Stimulated activated CD4-positive, alpha-beta T cell treated with anti-CD3 and anti-CD28 coated beads, TNF-alpha, amount 100 ng/mL, for 4 hours (primary cell): Measurements from ENCODE around the gene KAZN.

Experiments used
- DNase-seq, 3 experiments: peaks; one replicate each; pipeline ENCODE4 v3.0.0-alpha.2; 2020; ENCODE audit warnings: low read depth in 3 of 3

Gene KAZN

DNA sequence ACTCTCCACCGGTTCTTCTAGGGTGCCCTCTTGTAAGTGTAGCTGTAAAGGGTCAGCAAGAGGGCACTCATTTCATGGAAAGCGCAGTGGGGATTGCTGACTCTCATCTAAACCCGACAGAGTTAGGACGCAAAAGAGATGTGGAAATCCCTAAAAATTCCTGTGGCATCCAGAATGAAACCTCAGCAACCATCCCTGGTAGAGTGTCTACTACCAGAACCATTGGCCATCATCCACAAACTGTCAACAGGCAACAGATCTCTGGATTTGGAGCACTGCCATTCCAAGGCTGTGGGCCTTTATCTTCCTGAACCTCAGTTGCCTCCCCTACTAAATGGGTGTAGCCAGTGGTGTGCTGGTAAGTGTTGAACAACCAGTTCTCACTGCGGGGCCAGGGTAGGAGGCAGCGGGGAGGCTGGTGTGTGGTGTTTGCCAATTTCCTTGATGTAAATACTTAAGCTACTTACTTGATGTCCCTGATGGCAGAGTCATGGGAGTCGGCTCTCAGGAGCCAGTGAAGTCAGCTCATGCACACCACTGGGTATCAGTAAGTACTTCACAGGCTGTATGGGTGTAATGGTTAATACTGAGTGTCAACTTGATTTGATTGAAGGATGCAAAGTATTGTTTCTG lies 195.8 kb downstream of the KAZN start:
- no peak for DNase-seq

DNA sequence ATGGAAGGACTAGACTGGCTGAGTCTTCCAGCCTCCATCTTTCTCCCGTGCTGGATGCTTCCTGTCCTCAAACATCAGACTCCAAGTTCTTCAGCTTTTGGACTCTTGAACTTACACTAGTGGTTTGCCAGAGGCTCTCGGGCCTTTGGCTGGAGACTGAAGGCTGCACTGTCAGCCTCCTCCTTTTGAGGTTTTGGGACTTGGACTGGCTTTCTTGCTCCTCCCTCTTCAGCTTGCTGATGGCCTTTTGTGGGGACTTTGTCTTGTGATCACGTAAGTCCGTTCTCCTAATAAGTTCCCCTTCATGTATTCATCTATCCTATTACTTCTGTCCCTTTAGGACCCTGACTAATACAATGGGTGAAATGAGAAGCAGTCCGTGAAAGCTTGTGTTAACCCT lies 196.4 kb downstream of the KAZN start:
- no peak for DNase-seq

DNA sequence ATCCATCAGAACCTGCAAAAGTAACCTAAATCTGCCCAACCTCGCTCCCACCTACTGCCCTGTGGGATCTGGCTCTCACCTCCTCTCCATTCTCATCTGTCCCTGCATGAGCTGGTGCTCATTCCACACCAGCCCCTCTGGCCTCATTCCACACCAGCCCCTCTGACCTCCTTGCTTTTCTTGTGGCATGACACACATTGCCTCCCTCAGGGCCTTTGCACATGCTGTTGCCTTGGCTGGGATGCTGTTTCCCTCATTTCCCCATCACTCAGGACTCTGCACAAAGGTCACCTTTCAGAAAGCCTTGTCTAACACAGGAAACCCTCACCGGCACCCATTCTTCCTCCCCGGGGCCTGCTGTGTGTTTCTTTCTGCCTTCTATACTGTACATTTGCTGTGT lies 197.1 kb downstream of the KAZN start:
- DNase-seq = no peak

DNA sequence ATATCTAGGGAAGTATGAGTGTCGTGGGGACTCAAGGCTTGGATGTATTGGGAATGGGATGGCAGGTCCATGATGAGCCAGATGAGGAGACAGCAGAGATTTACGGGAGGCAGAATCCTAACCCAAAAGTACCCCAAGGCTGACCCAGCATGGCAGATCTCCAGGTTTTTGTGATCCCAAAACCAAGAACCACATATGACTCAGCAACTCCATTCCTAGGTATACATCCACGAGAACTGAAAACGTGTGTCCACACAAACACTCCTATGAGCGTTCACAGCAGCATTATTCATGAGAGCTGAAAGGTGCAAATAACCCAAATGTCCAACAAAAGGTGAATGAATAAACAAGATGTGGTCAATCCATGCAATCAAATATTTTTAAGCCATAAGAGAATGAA lies 201.5 kb downstream of the KAZN start:
- no peak for DNase-seq

DNA sequence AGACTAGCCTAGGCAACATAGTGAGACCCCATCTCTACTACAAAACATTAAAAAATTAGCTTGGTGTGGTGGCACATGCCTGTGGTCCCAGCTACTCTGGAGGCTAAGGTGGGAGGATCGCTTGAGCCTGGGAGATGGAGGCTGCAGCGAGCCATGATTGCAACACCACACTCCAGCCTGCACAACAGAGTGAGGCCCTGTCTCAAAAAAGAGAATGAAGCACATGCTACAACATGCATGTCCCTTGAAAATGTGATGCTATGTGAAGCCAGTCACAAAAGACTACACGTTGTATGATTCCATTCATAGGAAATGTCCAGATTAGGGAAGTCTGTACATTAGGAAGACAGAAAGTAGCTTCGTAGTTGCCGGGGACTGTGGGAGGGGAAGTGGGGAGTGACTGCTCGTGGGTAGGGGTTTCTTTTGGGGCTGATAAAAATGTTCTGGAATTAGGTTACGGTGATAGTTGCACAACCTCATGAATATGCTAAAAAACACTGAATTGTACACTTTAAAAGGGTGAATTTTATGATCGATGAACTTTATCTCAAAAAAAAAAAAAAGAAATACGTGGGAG lies 202.1 kb downstream of the KAZN start:
- no peak for DNase-seq

DNA sequence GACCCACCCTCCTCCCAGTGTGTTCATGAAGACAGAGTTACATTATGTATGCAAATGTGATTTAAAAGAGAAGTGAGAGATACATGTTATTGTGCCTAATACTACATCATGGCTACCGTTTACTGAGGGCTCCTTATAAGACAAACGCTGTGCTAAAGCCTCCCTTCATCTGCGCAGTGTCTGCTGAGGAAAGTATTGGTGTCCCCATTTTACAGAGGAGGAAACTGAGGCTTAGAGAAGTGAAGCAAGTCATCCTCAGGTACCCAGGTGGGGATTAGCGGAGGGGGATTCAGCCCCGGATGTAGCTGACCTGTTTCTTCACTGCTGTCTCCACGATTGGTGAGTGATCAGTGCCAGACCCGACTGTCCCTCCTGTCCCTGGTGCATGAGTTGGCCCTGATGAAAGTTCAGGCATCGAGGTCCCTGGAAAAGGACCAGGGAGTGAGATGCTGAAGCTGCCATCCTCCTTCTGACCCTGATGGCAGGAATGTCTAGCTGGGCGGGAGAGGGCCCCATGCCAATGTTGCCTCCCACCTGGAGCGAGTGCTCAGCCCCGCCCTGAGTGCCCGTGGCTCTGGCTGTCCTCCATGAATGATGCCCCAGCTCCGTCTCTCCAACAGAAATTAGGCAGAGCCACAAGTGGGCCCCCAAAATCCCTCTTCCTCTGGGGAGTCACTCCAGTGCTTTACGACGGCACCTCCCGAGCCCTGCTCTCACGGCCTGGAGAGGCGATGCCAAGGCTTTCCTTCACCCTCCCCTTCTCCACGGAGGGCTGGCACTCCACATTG lies 204.7 kb downstream of the KAZN start:
- no peak for DNase-seq

DNA sequence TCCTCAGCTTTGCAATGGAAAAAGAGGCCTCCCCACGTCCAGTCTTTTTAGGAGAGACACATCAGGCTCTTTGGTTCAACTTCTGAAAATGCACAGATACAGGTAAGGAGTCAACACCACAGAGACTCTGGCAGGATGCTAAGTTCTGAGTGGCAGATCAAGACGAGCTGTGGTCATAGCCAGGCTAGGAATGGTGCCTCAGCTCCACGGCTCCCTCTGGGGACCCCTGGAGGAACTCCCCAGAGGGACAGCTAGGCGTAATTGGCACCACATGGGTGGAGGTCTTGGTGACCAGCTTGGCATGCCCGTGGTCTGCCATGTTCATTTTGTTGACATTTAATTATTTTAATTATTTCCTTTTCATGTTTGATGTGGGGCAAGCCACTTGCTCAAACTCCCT lies 206.1 kb downstream of the KAZN start:
- DNase-seq = no peak

DNA sequence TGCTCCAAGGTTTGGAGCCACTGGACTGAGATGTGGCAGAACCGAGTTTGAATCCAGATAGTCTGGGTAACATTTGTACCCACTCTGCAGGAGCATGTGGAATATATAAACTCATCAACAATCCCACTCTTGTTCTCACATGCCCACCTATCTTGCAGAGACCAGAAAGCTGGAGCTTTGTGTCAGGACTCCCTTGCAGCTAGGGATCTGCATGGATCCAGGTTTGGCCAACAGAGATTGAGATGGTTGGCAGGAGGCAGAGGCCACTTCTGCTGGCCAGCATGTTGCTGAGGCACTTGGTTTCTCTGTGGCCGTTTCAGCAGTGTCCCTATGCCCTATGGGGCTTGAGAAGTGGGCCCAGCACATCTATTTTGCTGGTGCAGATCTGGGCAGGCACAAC lies 208.3 kb downstream of the KAZN start:
- no peak for DNase-seq

DNA sequence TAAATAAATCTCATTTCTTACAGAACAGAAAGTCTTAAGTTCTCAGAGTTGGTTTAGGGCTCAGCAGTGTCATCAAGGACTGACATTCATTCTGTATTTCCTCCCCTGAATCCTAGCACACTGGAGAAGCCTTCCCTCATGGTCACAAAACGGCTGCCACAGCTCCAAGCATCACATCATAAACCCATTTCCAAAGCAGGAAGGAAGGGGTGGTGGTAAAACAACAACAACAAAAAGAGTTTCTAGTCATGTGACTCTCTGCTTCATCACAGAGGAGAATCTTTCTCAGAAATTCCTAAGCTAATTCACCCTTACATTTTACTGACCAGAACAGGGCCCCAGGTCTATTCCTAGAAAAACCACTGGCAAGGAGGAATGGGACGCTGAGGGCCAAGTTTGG lies 210.3 kb downstream of the KAZN start:
- DNase-seq = no peak

DNA sequence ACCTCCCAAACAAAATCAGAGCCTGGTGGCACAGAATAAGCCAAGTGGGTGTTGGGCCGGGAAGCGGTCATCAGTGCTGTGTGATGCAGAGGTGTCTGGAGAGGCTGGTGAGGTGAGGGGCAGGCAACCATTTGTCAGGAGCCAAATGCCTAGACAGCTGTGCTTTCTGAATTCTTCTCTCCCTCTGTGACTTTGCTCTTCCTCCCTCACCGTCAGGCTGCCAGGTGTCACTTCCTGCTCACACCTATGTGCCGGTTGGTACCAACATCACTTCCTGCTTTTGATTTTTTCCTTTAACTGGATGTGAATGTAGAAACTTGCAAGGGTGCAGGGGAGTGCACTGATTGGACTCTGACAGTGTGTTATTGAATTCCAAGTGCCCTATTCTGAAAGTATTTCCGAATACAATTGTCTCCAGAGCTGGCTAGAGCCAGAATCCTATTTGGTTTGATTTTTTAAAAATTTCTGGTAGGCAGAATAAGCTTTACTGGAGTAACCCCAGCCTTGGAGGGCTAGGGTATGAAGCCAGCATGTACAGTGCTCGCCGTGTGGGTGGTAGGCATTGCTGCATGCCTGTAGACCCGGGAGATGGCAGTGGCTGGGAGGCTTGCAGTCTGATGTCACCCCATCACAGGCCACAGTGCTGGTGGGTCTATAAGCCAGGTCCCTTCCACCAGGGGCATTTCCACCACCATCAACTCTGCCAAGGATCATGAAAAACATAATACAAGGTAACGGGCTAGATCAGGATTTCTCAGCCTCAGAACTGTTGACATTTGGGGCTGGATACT lies 210.9 kb downstream of the KAZN start:
- DNase-seq = no peak

DNA sequence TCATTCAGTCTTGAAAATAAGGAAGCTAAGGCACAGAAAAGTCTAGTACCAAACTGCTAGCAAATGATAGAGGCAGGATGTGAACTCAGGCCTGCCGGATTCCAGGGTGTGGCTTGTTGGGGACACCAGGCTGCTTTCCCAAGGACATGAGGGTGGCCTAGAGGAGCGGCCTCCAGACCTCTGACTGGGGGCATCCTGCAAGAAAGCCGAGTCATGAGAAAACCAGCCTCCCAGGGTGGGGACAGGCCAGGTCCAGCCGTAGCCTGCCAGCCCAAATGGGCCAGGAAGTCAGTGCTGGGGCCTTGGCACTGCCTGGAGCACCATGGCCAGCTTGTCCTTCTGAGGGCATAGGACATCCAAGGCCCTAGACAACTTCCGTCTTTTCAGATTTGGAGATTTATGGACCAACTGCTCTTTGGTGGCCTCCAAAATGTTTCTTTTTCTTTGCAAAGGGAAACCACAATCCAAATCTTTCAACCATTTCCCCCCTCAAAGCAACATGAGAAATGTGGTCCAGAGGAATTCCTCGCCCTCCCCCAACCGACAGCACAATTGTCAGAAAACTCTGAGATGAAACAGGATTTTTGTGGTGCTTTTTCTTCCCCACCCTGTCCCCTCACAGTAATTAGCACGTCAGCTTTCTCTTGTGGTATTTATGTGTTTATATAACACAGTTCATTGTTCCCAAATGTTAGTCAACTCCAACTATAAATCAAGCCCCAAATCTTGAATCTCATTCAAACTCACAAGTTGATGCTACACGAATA lies 212.3 kb downstream of the KAZN start:
- DNase-seq = no peak

DNA sequence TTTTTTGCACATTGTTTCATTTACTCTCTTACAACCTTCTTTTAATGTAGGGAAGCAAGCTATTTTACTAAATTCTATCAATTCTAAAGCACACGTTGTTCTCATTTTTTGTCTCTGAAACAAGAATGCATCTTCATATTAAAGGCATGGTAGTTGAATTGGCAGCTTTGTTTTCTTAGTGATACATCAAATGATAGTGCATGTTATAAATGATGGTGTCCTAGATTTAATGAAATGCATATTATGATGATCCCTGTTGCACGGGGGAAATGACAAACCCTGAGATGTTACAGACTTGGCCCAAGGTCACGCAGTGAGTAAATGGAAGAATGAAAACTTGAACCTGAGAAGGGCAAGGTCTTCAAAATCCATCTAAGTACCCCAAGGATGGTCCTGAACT lies 213.1 kb downstream of the KAZN start:
- no peak for DNase-seq

DNA sequence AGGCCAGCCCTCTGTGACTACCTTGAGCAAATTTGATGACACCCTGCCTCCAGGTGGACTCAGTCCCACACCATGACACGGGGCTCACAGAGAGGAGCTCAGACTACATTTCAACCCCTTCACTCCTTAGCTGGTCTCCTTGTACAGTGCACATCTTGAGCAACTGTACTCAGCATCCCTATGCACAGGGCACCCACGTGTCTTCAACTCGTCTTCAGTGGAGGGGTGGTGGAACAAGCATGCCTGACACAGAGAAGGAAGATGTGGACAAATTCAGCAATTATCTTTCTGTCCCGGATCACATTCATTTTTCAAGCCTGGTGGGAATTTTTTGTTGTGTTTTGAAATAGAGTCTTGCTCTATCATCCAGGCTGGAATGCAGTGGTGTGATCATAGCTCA lies 213.7 kb downstream of the KAZN start:
- DNase-seq = no peak

DNA sequence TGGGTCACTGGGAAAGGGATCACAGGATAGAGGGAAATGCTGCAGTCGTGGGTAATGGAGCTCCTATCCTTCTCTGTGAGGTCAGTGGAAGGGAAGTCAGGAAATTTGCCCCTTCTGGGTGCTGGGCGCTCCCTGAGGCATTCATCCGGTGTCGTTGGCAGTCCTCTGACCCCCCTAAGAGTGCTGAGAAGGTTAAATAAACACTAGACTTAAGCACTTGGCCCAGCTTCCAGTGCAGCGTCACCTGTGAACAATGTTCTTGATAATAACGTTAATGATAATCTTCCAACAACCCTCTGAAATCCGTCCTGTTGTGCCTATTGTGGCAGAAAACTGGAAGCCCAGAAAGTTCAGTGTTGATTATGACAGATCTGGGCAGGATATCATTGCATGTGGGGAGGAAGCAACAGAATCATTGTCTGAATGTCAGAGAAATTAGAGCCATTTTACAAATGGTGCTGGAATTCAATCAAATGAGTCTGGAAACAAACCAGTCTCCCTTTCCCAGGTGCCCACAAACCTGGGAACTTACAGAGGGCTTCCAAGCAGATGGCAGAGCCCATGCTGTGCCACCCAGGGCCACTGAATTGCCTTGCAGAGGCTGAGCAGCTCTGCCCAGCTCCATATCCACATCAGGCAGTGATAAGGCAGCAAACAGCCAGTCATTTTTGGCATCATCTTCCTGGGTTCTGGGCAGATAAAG lies 216.8 kb downstream of the KAZN start:
- DNase-seq = no peak

DNA sequence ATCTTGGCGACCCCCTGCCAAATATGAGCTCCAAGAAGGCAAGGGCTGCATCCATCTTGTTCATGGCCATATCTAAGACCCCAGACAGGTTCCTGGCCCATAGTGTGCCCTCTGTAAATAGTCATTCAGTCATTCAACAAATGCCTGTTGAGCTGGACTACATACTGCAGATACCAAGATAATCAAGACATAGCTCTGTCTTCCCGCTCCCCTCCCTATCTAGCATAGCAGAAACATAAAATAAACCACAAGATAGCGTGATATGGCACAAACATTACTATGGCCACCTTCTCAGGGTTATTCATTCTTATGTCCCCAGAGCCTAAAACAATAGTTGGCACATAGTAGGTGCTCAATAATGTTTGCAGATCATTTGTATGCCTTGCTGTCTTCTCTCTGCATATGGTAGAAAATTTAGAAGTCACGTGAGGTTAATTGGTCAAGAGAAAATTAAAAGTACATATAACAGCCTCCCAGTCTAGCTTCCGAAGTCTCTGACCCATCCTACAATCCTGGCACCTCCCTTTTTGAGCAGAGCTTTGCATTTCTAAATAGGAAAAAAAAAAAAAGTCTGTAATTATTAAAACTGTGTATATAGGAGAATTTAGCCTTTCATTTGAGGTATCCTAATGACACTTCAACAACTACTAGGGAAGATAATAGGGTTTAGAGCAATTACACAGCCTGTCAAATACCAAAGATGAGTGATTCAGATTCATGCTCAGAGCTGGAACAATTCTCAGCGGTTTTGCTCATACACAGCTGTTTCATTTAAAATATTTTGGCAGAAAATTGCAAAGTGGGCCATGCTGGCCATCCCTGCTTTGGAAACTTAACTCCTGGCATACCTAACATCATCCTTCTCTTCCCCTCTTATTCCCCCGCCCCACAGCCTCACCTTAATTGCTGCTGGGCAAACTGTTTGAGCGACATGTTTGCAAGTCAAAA lies 219.0 kb downstream of the KAZN start:
- DNase-seq = no peak

DNA sequence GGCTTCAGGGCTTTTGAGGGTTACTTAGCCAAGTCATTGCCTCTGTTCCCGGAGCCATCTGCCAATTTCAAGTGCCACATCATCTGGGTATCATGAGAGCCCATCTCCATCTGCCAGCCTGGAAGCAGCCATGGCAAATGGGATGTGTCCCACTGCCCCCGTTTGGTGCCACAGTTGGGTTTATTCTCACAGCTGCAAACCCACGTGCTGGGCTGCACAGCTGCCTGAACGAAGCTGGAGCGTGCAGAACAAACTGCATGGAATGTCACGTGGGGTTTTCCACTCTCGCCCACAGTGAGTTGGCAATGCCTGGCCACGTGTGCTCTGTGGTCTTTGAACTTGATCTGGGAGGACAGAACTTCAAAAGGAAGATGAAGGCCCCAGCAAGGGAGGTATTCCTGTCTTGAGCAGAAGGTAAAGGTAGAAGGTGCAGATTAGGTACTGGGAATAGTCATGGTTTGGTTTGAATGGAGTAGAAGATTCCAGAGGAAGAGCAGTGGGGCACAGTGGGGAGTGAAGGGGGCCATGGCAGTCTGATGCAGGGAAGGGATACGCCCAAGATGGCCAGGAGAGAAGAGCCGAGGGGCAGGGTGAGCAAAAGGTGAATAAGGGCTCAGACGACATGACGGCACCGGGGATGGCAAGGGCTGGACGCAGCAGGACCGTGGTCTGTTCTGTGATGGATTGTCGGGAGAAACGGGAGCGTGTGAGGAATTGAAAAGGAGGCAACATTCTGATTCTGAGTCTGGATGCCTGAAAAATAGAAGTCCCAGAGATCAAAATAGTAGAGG lies 222.0 kb downstream of the KAZN start:
- no peak for DNase-seq

DNA sequence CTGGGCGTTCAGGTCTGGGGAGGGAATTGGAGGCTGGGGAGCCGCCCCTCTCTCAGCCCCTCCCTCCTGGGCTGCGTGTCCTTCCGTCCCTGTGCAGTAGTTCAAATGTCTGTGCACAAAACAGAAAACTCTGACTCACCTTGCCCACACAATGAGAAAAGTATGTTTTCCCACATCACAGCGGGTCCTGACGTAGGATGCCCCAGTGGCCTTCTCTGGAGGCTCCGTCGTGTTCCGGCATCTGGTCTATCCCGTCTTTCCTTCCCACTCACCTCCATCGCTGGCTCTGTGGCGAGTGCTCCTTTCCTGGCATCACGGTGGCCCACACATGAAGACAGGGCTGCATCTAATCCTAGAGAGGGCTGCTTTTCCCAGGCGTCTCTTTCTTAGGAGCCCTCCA lies 224.0 kb downstream of the KAZN start:
- DNase-seq = no peak

DNA sequence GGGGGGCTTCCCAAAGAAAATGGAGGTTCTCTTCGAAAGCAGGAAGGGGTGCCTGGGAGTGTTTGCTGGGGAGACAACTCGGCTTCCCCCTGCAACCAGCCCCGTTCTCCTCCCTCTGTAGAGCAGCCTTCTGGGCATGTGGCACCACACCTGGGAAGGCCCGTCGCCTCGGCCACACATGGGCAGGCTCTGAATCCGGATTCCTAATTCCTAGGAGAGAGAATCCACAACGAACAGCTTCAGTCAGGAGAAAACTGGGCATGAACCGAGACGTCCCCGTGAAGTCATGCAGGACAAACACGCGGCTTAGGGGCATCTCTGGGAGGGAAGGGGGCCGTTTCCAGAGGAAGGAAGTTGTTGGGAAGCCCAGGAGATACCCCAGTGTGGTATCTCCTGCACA lies 224.5 kb downstream of the KAZN start:
- no peak for DNase-seq

DNA sequence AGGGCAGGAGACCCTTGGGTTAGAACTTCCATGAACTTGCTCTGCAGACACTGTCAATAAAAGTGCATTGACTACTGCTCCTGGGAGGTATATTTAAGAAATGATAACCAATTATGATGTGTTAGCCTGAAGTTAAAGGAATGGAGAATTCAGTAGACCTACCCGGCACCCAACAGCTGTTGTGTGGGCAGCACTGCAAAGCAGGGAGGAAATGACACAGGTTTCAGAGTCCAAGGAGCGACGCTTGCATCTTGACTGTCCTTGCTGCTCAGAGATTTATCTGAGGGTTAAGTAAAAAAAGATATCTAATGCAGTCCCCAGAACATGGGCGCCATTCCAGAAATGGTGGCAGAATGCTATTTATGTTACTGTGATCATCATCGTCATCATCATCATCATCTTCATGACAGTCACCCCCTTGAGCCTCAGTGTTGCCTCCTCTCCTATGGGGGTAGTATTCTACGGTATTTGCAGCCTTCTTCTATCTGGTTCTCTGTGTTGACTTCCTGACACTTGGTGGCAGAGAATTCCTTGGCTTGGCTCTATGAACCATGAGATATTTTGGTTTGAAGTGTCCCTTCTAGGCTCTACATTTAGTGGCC lies 225.9 kb downstream of the KAZN start:
- DNase-seq = no peak
